Sigmoid colon (tissue), 7 donors: ENCODE data around the gene NPS. TPM values are rescaled to one million over a fixed set of nuclear protein-coding genes. Genes with fewer than 3 reads are reported as not detected.

ENCODE experiments used
- DNase-seq: peaks from one replicate; pipeline ENCODE4 v3.0.0-alpha.2; 2019
- H3K27ac ChIP-seq, 4 donors: fragments of 200-600 bp; sonication (generic); one replicate each; pipeline ENCODE4 v1.5.1; 2016 to 2019; ENCODE audit warnings: mild to moderate bottlenecking in 1 of 4
- H3K27me3 ChIP-seq, 3 donors: fragments of 200-600 bp; sonication (generic); one replicate each; pipeline ENCODE4 v1.5.1; 2019; ENCODE audit warnings: mild to moderate bottlenecking in 1 of 3
- H3K36me3 ChIP-seq, 4 donors: fragments of 200-600 bp; sonication (generic); one replicate each; pipeline ENCODE4 v1.5.1; 2016 to 2019
- H3K4me1 ChIP-seq, 4 donors: fragments of 200-600 bp; sonication (generic); one replicate each; pipeline ENCODE4 v1.5.1; 2017 to 2019
- H3K4me3 ChIP-seq, 4 donors: fragments of 200-600 bp; sonication (generic); one replicate each; pipeline ENCODE4 v1.5.1; 2017 to 2019; ENCODE audit warnings: mild to moderate bottlenecking in 2 of 4, moderate library complexity in 1 of 4
- H3K9me3 ChIP-seq, 4 donors: fragments of 200-600 bp in 3 of 4; sonication (generic) in 3 of 4; one replicate each; pipeline versions ENCODE4 v1.5.1 to v1.6.1; 2013 to 2019
- CTCF ChIP-seq, 4 experiments: fragments of 450-650 bp in 3 of 4; fragments of 200-600 bp in 1 of 4; IDR thresholded peaks; one replicate each; pipeline ENCODE4 v1.5.1; 2016 to 2019; ENCODE audit warnings: antibody characterized with exemption in 4 of 4, mild to moderate bottlenecking in 3 of 4, moderate library complexity in 2 of 4
- EP300 ChIP-seq, 4 donors: sonication (generic); formaldehyde crosslinking; IDR thresholded peaks; one replicate each; pipeline ENCODE4 v1.6.1; 2017; ENCODE audit warnings: antibody characterized with exemption in 4 of 4
- POLR2A ChIP-seq, 2 donors: fragments of 450-650 bp; IDR thresholded peaks; one replicate each; pipeline ENCODE4 v1.6.1; 2016; ENCODE audit warnings: antibody characterized with exemption in 2 of 2, mild to moderate bottlenecking in 2 of 2, moderate library complexity in 2 of 2
- POLR2AphosphoS5 ChIP-seq, 4 donors: sonication (generic); formaldehyde crosslinking; IDR thresholded peaks; one replicate each; pipeline ENCODE4 v1.6.1; 2017; ENCODE audit warnings: antibody characterized with exemption in 4 of 4
- WGBS, 2 donors: extraction: QIAGEN DNeasy Blood & Tissue Kit; methylation state at CpG; one replicate each; pipeline ENCODE4 v1.1.7; 2013; 5-methylcytosine and 5-hydroxymethylcytosine counted together
- intact Hi-C: fragments of 100-400 bp; cut with DNase I; formaldehyde crosslinking; loops from one replicate; pipeline ENCODE4 v1.15.1; 2023
- polyA plus RNA-seq, 3 donors: library from polyadenylated mRNA; stranded (reverse); fragments of 200-250 nt; gene quantifications; one replicate each; pipeline ENCODE4 v1.2.3, GENCODE V29; 2013
- total RNA-seq, 4 donors: library from RNA; depleted of rRNA; stranded (reverse); fragments of >200 nt; gene quantifications; one replicate each; pipeline ENCODE4 v1.1.0, GENCODE V29; 2016
- donor health status: healthy with polysubstance abuse.
- donor health status: Bipolar disorder and iron deficiency.
- donor health status: healthy.

The NPS gene
- total and polyA plus RNA-seq, 7 donors, result not detected

- H3K27me3 ChIP-seq, result no peaks in the 10 kb centered on the region
- WGBS, 2 donors, result 35 to 41% methylated on average over 1 of the region's 1 CpG
- no peaks in the 10 kb centered on the region for H3K4me1 ChIP-seq
- H3K4me3 ChIP-seq, result no peak overlapping the region
- DNase-seq, result no peak
- TF ChIP-seq CTCF (IDR thresholded peaks at IDR 0.05), result no peak
- TF ChIP-seq POLR2AphosphoS5 (IDR thresholded peaks at IDR 0.05), result no peak
- no peak for TF ChIP-seq EP300 (IDR thresholded peaks at IDR 0.05)
- no peak for TF ChIP-seq POLR2A (IDR thresholded peaks at IDR 0.05)
- H3K36me3 ChIP-seq, result no peaks in the 10 kb centered on the region
- intact Hi-C loops, result no loop called here
- H3K9me3 ChIP-seq, result peaks cover 0 to 2% (median 0%) of the 10 kb centered on the region in 4 donors
- H3K27ac ChIP-seq, result no peak overlapping the region
Measured at GRCh38 chr10:127524229-127524628, 24.9 kb upstream of the NPS start.

- H3K9me3 ChIP-seq, result no peaks in the 10 kb centered on the region
- intact Hi-C loops, result no loop called here
- DNase-seq, result no peak
- 74 to 86% methylated on average over 7 of the region's 7 CpGs for WGBS, 2 donors
- no peaks in the 10 kb centered on the region for H3K36me3 ChIP-seq
- no peaks in the 10 kb centered on the region for H3K4me1 ChIP-seq
- no peak overlapping the region for H3K27ac ChIP-seq
- H3K27me3 ChIP-seq, result no peaks in the 10 kb centered on the region
- no peak overlapping the region for H3K4me3 ChIP-seq
- TF ChIP-seq POLR2A (IDR thresholded peaks at IDR 0.05) (no peak), CTCF (IDR thresholded peaks at IDR 0.05) (no peak)
Measured at GRCh38 chr10:127524908-127525665, 24.0 kb upstream of the NPS start.

GRCh38 chr10:127525686-127526085 lies 23.4 kb upstream of the NPS start:
- intact Hi-C loops, result no loop called here
- H3K9me3 ChIP-seq, result no peaks in the 10 kb centered on the region
- H3K27ac ChIP-seq, result no peak overlapping the region
- TF ChIP-seq POLR2A (IDR thresholded peaks at IDR 0.05) (no peak), POLR2AphosphoS5 (IDR thresholded peaks at IDR 0.05) (no peak), EP300 (IDR thresholded peaks at IDR 0.05) (no peak), CTCF (IDR thresholded peaks at IDR 0.05) (no peak)
- 77 to 81% methylated on average over 3 of the region's 3 CpGs for WGBS, 2 donors
- no peak overlapping the region for H3K4me3 ChIP-seq
- H3K4me1 ChIP-seq, result no peaks in the 10 kb centered on the region
- no peaks in the 10 kb centered on the region for H3K36me3 ChIP-seq
- no peaks in the 10 kb centered on the region for H3K27me3 ChIP-seq
- DNase-seq, result no peak

- TF ChIP-seq POLR2A (IDR thresholded peaks at IDR 0.05) (no peak), POLR2AphosphoS5 (IDR thresholded peaks at IDR 0.05) (no peak), CTCF (IDR thresholded peaks at IDR 0.05) (no peak), EP300 (IDR thresholded peaks at IDR 0.05) (no peak)
- WGBS, 2 donors, result 74 to 83% methylated on average over 4 of the region's 4 CpGs
- Histone ChIP-seq H3K9me3 (no peaks in the 10 kb centered on the region), H3K36me3 (no peaks in the 10 kb centered on the region), H3K4me3 (no peak overlapping the region), H3K27me3 (no peaks in the 10 kb centered on the region), H3K4me1 (no peaks in the 10 kb centered on the region), H3K27ac (no peak overlapping the region)
- intact Hi-C loops, result no loop called here
- DNase-seq, result no peak
Measured at GRCh38 chr10:127526161-127526560, 22.9 kb upstream of the NPS start.

- TF ChIP-seq POLR2A (IDR thresholded peaks at IDR 0.05) (no peak), EP300 (IDR thresholded peaks at IDR 0.05) (no peak), POLR2AphosphoS5 (IDR thresholded peaks at IDR 0.05) (no peak), CTCF (IDR thresholded peaks at IDR 0.05) (no peak)
- intact Hi-C loops, result no loop called here
- WGBS, 2 donors, result 71 to 79% methylated on average over 4 of the region's 4 CpGs
- no peak overlapping the region for H3K4me3 ChIP-seq
- no peaks in the 10 kb centered on the region for H3K36me3 ChIP-seq
- no peaks in the 10 kb centered on the region for H3K9me3 ChIP-seq
- peak overlapping the region in 2 of 4 donors; percentile 11 to 26 for H3K27ac ChIP-seq
- H3K27me3 ChIP-seq, result no peaks in the 10 kb centered on the region
- H3K4me1 ChIP-seq, result no peaks in the 10 kb centered on the region
- DNase-seq, result no peak
Measured at GRCh38 chr10:127527320-127527719, 21.8 kb upstream of the NPS start.
